Brain pericyte (primary cell): Measurements from ENCODE around the gene ARHGAP4.

Experiments
- DNase-seq: peaks from one replicate; pipeline ENCODE4 v3.0.0-alpha.2; 2012; ENCODE audit warnings: low read depth, low spot score

Gene ARHGAP4

DNA sequence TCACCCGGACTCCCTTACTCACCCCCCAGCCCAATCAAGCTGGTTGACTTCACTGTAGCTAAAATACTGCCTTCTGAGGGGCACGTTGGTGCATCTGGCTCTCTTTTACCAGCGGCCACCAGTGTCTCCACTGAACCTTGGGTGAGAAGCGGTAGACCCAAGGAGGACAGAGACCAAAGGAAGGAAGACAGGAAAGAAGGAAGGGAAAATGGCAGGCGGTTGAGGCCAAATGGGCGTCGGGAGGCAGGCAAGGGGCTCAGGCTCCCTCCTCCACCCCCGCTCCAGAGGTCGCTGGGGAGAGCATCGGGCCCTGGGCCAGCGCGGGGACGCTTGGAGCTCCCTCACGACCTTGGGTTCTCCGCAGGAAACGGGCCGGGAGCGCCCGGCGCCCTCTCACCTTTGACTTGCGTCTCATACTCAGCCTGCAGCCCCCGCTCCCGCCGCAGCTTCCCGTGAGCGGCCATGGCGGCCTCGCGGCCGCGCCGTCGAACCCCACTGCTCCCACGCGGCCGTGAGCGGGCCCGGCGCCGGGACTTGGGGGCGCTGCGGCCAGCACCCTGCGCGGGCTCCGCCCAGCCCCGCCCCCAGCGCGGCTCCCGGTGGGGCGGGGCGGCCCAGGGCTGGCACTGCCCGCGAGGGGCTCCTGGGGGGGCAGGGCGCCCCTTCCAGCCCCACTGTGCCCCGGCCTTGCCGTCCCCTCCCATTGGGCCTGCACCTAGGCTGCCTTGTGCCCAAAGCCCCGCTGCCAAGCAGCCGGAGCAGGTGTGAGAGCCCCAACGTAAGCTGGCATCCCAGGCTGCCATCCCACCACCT lies at the start of gene ARHGAP4:
TSS of gene ARHGAP4 (minus strand) at position 526 of the 813 bp plus-strand sequence. CDS start at position 464, 62 bp downstream.
- DNase-seq, result no peak

DNA sequence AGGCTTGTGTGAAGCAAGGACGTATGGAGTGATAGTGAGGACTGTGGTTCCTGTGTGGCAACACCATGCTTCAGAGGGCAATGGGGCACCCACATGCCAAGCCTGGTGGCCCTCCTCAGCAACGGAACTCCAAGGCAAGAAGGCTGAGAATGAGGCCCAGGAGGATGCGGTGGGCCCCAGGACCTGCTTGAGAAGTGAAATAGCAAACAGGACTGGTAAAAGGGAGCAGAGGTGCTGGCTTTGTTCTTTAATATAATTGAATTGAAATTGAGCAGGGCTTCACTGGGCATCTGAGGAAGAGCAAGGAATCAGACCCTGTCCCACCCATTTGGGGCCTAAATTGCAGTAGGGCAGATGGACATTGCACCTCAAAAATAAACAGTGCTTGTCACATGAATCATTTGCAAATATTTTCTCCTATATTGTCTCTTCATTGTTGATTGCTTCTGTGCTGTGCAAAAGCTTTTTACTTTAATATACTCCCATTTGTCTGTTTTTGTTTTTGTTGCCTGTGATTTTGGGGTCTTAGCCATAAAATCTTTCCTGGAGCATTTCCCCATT lies 48.7 kb upstream of the ARHGAP4 start:
- DNase-seq, result no peak

DNA sequence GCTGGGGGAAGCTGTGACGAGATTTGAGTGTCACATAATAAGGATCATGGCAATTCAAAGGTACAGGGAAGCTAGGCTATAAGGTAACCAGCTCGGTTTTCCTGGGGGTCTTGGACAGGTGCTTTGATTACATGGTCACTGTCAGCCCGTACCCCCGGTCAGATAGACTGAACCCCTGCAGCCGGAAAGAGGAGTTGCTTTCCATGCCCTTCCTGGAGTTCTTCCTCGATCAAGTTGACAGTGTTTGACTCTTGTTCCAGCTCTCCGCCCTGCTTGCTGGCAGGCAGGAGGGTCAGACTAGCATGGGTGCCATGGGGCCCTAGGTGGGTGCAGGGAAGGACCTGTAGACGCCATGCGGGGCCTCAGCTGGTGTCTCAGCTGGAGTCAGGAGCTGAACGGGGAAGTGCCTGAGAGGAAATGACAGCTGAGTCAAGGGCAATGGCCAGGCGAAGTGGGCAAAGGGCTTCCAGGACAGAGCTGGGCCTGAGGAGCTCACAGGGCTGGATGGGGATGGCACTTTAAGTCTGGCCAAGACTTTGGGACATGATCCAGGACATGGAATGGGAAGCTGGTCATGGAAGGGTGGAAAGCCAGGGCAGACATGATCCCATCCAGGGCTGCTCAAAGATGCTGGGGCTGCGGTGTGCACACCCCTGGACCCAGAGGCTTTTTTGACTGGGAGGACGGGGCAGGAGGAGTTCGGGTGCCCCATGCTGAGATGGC lies 48.1 kb upstream of the ARHGAP4 start:
- no peak for DNase-seq

DNA sequence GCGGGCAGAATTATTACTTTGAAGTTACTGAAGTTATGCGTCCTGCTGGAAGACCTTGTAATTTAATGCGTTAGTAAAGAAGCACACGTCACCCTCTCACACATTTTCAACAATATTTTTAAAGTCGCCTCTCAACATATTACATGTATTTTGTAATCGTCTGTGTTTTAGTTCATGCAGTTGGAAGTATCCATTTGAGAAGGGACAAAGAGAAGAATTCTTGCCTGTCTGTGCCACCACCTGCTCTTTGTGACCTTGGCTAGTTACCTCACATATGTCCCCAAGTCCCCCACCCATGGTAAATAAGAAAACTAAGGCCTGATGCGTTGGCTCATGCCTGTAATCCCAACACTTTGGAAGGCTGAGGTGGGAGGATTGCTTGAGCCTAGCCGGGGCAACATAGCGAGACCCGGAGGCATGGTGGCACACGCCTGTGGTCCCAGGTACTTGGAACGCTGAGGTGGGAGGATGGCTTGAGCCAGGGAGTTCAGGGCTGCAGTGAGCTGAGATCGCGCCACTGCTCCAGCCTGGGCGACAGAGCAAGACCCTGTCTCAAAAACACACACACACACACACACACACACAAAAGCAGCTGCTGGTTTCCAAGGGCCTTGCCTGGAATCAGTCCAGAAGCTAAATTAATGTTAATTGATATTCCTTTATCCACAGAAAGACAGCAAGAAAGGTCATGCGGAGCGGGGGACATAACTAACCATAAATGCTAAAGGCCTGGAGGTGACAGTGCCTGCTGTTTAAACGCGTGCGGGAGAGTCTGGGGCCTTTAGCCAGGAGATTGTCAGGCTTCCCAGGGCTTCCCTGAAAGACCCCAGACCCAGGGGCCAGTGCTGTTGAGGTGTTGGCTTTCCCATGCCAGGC lies 47.3 kb upstream of the ARHGAP4 start:
- DNase-seq, result no peak

DNA sequence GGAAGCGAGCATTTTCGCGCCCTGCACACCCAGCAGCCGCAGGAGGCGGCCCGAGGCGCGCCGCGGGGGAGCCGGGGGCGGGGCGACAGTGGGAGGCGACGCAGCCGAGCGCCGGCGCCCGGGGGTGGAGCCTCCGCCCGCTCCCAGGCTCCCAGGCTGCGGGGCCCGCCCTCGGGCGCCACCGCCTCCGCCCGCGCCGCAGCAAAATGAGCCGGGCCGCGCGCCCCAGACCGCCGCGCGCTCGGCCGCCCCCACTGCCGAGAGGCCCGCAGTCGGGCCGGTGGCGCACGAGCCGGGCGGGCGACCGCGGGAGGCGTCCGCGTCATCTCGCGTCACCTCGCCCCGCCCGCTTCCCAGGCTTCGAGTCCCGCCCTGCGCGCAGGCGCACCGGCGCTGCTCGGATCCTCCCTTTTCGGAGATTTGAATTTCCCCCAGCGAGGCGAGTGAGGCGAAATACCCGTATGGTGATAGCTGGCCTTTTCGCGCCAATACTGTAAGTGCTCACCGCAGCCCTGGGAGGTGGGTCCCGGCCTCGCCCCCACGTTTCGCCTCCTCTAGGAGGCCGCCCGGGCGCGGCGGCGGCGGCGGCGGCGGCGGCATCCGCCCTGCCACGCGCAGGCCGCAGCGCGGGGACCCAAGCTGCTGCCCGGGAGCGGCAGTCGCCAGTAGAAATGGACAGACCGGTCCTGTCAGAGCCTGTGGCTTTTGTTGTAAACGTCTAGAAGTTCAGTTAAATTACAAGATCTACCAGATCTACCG lies 46.5 kb upstream of the ARHGAP4 start, which contains the start of gene TMEM187:
TSS of gene TMEM187 (plus strand) at position 387 of the 759 bp plus-strand sequence. CDS start 9,309 bp downstream, outside the sequence.
- no peak for DNase-seq

DNA sequence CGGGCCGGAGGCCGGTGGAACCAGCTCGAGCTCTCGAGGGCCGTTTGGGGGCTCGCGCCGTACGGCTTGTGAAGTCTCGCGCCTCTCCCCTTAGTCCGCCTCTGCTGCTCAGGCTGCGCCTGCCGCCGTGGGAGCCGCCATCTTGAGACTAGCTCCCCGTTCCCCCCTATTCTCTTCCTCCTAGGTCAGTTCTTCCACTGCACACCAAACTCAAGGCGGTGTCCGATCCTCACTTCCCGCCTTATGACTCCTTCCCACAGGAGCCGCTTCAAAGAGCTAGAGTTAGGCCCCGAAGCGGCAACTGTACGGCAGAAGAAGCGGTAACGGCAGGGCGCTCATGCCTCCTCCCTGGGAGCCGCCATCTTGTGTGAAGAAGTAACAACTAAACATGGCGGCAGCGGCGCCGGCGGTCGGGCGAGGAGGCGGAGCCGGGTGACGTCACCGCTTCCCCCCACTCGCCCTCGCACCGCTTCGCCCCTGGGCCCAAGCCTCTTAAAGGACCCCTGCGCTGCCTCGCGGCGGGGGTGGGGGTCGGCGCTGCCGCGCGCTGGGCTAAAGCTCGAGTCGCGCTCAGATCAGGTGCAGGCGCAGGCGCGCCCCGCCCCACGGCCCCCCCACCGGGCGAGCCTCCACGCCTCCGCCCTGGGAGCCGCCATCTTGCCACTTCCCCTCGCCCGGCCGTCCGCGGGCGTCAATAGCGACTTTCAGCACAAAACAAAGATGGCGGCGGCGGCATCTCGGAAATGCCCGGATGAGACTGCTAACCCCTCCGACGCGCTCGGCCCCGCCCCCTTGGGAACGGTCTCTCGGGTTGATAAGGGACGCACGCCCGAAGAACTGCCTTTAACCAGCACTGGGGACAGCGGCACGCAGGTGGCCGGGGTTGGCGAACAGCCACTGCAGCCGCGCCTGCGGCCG lies 45.6 kb upstream of the ARHGAP4 start, which contains the start of gene HCFC1:
TSS of gene HCFC1 (minus strand) at position 369 of the 918 bp plus-strand sequence. CDS start 978 bp downstream, outside the sequence.
- peak; percentile 81 for DNase-seq

DNA sequence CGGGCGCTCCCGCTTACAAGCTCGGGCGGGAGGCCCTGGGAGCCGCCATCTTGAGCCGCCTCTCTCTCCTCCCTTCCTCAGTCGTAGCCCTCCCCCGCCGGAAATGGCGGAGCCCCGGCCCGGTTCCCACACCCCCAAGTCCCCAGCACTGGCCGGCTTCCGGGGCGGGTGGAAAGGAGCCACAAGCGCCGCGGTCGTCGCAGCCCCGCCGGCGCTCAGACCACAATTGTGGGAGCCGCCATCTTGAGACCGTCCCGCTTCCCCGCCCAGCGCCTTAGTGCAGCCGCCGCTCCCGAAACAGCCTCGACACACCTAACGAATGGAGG lies 45.0 kb upstream of the ARHGAP4 start:
- peak; percentile 61 for DNase-seq

DNA sequence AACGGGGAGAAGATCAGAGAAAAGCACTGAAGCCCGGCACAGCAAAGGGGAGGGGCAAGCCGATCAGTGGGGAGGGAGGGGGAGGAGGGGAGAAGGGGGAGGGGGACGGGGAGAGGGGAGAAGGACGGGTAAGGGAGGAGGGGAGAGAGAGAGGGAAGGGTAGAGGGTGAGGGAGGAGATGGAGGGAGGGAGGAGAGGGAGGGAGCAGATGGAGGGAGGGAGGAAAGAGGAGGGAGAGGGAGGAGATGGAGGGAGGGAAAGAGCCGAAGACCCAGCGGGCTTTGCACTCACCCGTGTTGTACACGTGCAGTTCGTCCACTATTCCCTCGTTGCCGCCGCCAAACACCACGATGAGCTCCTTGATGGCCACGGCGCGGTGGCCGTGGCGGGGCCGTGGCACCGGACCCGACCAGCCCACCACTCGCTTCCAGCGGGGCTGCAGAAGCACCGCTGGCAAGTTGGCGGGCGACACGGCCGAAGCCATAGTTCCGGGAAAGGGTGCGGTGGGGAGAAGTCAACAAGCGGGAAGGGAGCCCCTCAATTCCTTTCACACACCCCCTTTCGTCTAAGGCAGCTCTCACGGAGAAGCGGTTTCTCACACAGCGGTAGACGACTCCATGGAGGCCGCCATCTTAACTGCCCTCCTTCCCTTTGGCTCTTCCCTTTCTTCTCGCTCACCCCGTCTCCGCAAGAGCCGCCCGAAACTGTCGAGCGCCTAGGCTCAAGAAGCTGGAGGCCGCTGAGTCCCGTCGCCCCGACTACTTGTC lies 44.5 kb upstream of the ARHGAP4 start:
- no peak for DNase-seq

DNA sequence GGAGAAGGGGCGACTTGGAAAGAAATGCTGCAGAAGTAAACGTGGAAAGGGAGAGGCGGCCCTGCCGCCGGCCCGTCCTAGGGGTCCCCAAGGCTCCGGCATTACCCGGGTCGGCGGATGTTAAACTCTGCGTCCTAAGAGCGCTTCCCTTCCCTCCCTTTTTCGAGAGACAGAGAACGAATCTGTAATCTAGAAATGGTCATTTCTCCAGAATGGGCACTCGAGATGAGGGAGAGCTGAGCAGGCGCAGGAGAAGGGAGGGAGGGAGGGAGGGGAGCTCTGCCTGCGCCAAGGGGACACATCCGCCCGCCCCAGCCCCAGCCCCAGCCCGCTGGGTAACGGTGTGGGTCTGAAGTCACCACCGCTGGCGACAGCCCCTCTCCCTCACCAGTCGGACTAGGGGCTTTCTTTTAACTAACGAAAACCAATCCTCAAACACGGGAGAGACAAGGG lies 43.9 kb upstream of the ARHGAP4 start:
- DNase-seq, result no peak

DNA sequence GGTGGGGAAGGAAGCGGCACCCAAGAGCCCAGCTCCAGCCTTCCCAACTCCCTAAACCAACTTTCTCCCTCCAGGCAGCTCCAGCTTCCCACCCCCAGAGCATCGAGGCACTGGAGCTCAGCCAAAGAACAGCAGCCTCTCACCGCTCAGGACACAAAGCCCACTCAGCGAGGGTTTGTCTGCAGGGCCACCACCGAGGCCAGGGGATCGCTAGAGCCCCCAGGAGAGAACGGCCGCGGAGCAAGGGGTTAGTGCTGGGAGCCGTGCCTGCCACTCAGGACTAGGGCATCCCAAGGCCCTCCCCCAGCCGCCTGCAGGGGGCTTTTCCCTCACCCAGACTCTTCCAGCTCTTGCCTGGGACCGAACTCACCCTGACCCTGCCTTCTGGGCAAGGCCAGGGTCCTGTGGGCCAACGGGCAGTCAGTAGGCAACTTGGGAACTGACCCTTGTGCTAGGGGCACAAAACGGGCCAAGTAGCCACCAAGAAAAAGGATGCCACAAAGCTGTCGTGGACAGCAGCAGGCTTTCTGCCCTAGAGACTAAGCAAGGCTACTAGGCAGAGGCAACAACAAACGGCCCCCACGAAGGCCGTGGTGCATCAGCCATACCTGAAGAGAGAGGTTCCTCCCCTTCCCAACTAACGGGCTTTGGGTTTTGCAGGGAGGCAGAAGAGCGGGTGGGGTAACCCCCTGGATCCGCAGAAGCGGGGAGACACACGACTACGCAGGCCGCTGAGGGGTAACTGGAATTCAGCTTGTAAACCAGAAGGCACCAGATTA lies 43.2 kb upstream of the ARHGAP4 start:
- no peak for DNase-seq

DNA sequence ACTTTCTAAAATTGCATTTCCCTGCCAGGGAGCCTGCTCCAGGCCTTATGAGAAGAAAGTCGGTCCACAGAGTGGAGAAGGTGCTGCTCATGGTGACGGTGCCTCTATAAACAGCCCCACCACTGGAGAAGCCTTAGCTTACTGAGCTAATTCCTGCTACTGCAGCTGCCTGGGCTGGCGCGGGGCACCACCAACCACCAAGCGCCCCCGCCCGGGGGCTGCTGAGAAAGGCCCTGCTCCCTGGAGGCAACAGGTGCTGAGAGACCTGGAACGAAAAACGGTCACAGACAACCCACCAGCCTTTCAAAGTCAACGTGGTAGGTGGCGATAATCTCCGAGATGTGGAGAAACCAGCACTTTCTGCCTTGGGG lies 42.7 kb upstream of the ARHGAP4 start:
- DNase-seq, result no peak

DNA sequence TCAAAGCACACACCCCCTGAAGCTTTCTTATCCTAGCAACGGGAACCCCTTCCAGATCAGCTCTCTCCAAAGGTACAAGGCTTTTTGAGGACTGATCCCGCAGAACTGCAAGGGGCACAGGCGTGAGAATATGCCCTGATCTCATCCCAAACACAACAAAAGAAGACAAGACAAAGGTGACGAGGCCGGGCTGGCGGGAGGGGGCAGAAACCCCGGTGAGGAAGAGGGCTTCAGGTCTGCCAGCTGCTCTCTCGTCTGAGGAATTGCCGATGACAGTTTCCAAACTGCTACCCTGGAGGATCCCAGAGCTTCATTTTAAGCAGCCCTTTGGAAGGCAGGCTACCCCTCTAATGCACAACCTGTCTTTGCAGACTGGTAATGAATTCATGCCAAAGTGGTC lies 42.2 kb upstream of the ARHGAP4 start:
- no peak for DNase-seq

DNA sequence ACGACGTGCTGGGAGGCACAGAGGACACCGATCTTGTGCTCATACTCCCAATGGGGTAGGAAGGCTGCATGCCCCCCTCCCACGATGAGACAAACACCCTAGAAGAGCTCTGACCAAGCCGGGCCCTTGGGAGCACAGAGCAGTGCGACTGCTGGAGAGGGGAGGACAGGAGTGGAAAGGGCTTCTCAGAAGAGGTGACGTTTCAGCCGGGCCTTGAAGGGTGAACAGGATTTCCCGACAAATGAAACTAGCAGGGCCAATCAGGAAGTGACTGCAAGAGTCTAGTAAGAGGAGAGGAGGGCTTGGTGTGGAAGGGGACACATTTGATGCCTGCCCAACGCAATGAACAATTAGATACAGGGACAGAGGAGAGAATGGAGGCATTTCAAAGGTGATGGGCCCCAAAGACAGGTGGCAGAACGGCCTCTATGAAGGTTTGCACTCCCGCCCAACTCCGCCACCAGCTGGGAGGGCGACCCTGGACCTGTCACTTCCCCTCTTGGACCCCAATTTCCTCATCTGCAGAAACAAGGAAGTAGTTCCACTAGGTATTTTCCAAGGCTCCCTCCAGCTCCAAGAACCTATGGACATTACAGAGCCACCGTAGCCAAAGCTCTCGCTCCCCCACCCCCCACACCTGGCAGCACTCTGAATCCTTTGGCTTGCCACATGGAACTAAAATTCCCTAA lies 41.6 kb upstream of the ARHGAP4 start:
- no peak for DNase-seq

DNA sequence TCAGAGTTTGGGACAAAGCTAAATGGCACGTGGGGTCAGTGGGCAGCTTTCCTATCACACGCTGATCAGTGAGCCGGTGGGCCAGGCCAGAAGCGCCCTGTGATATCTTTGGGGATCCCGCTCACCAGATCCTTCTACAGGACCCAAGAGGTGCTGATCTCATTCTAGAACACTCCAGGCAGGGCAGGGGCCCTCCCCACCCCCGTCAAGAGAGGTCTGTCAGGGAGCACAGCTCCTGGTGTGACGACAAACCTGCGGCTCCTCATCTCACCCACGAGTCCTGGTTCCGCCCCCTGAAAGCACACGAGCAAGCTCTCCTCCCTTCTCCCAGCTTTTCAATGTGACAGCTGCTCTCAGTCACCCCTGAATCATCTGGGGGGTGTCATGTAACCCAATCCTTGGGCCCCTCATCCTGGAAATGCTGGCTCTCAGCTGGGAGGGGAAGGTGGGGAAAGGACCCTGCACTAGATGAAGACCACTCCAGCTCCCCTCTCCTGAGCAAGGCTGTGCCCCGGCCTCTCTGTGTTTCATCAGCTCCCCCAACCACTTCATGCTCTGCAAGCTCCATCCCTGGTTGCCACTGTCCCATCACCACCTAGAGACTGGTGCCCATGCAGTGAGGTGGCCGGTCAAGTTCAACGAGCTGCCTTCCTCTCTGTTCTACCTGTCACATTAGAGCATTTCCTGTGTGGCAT lies 40.9 kb upstream of the ARHGAP4 start:
- no peak for DNase-seq

DNA sequence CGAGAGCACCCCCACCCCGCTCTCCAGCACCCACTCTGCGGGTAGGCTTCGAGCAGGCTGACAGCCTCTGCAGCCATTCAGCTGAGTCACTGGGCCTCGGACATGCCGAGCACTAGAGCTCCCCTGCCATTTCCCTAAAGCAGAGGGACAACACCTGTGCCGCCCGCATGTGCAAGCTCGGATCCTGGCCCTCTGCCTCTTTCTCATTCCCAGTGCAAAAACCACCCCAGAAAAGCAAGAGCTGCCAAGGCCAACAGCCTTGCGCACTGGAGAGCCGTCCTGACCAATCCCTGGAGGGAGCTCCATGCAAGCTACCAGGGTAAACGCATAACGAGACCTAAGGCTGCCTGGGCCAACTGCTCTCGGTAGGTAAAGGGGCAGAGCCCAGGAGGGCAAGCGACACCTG lies 40.2 kb upstream of the ARHGAP4 start:
- no peak for DNase-seq

DNA sequence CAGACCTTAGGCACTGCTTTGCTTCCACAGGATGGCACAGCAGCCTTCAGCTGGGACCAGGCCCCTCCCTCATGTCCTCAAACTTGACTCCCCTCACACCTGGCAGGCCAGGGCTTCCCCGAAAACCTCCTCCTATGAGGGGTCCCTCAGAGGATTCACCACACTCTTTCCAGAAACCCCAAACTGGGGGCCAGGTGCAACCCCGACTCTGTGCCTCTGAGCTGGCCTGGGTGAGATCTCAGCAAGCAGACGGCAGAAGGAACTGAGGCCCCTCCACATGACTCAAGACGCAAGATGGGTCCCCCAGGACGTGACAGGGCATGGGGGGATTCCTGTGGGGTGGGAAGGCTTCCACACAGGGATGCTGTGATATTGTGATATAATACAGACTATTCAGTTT lies 39.3 kb upstream of the ARHGAP4 start:
- no peak for DNase-seq

DNA sequence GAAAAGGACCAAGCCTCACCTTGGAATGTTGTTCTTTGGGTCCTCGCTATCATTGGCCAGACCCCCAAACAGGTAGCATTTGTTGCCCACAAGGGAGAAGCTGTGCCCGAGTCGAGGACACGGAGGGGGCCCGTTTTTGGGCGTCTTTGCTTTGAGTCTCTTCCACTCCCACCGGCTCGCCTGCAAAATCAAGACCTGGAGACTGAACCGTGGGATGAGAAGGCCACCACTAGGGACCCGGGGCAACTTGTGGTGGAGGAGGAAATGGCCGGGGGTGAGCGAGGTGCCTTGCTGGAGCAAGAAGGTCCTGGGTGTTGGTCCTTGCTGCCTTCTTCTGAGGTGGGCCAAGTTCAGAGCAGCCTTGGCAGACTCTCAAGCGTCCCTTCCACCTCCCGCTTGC lies 38.0 kb upstream of the ARHGAP4 start:
- no peak for DNase-seq
